ENCODE measurements around the gene SLITRK3.

GRCh38 chr3:165191491-165191890 is 4.7 kb downstream of the SLITRK3 start:
- TF ChIP-seq PHF21A (CRISPR knock-in tag; IDR thresholded peaks at IDR 0.05), result no peak
- no peak for TF ChIP-seq POLR2AphosphoS5 (IDR thresholded peaks at IDR 0.05; ENCODE audit: low read depth, low read length)
- TF ChIP-seq ZNF460 (CRISPR knock-in tag; IDR thresholded peaks at IDR 0.05; ENCODE audit: borderline replicate concordance), result no peak
- no peak for TF ChIP-seq TAF1 (CRISPR knock-in tag; IDR thresholded peaks at IDR 0.05)
- TF ChIP-seq CTCF (CRISPR knock-in tag; IDR thresholded peaks at IDR 0.05), result no peak
- TF ChIP-seq CHD2 (IDR thresholded peaks at IDR 0.05; ENCODE audit: low read depth, low read length), result no peak
- no peak for TF ChIP-seq MNT (IDR thresholded peaks at IDR 0.05)
- TF ChIP-seq USF2 (IDR thresholded peaks at IDR 0.05; ENCODE audit: low read depth, low read length), result no peak
- no peak for TF ChIP-seq USF2 (CRISPR knock-in tag; IDR thresholded peaks at IDR 0.05; ENCODE audit: borderline replicate concordance)
- no peak for TF ChIP-seq CEBPZ (IDR thresholded peaks at IDR 0.05; ENCODE audit: low read length)
- no peak for TF ChIP-seq ZNF800 (CRISPR knock-in tag; IDR thresholded peaks at IDR 0.05)
- no peak for TF ChIP-seq ZBTB7B (CRISPR knock-in tag; IDR thresholded peaks at IDR 0.05)
- no peak for TF ChIP-seq SOX5 (CRISPR knock-in tag; IDR thresholded peaks at IDR 0.05; ENCODE audit: borderline replicate concordance)
- TF ChIP-seq ZNF556 (CRISPR knock-in tag; IDR thresholded peaks at IDR 0.05; ENCODE audit: borderline replicate concordance), result no peak

Data from HepG2 (cell line).